IMR-90 (cell line): ENCODE data around the gene EYS. TPM values are rescaled to one million over a fixed set of nuclear protein-coding genes. Genes with fewer than 3 reads are reported as not detected.

Source experiments
- ATAC-seq: fragments of 200-7000 bp; cut with Tn5 transposase; 2 replicates; pipeline ENCODE4 v1.9.1; 2020; ENCODE audit warnings: low read depth, mild to moderate bottlenecking, moderate library complexity
- BruUV-seq: library from RNA; stranded (reverse); fragments of 400-500 nt; replicated peaks from 2 replicates; lab custom pipeline; 2021; lab: Mats Ljungman, UMichigan
- CTCF ChIA-PET: fragments of 300-600 bp; formaldehyde crosslinking; extraction: SDS; loops from one replicate; lab custom pipeline; 2021; ENCODE audit warnings: antibody characterized with exemption; lab: Yijun Ruan, JAX
- POLR2A ChIA-PET: fragments of 300-600 bp; sonication (Branson Sonifier 250); formaldehyde crosslinking; loops from one replicate; lab custom pipeline; 2022; ENCODE audit warnings: antibody characterized with exemption; ENCODE audit not compliant: unreplicated experiment; lab: Charles Lee
- DNase-seq: peaks from one replicate; pipeline ENCODE4 v3.0.0; 2013
- H2AFZ ChIP-seq: replicated peaks from 2 replicates; pipeline ENCODE3; 2013; ENCODE audit warnings: low read length, mild to moderate bottlenecking; ENCODE audit not compliant: poor library complexity
- H2AK5ac ChIP-seq: 2 replicates; pipeline ENCODE4 v1.6.1; 2013; ENCODE audit warnings: low read depth, low read length, inconsistent platforms
- H2AK9ac ChIP-seq: replicated peaks from 2 replicates; pipeline ENCODE3; 2013; ENCODE audit warnings: mild to moderate bottlenecking, low read depth, low read length, moderate library complexity; ENCODE audit not compliant: poor library complexity
- H2BK120ac ChIP-seq: 2 replicates; pipeline ENCODE4 v1.6.1; 2013; ENCODE audit warnings: low read depth, low read length, inconsistent platforms
- H2BK15ac ChIP-seq: 3 replicates; pipeline ENCODE4 v1.6.1; 2013; ENCODE audit warnings: low read depth, low read length, inconsistent platforms
- H2BK20ac ChIP-seq: 2 replicates; pipeline ENCODE4 v1.6.1; 2013; ENCODE audit warnings: low read depth, mild to moderate bottlenecking, inconsistent platforms, low read length, moderate library complexity
- H2BK5ac ChIP-seq: 2 replicates; pipeline ENCODE4 v1.6.1; 2013; ENCODE audit warnings: mild to moderate bottlenecking, low read depth, low read length, inconsistent platforms; ENCODE audit not compliant: poor library complexity, severe bottlenecking
- H3K14ac ChIP-seq: replicated peaks from 2 replicates; pipeline ENCODE4 v1.6.1; 2013; ENCODE audit warnings: low read depth, low read length, inconsistent platforms
- H3K18ac ChIP-seq: 2 replicates; pipeline ENCODE4 v1.6.1; 2013; ENCODE audit warnings: low read depth, low read length, control low read depth
- H3K23ac ChIP-seq: 2 replicates; pipeline ENCODE4 v1.6.1; 2013; ENCODE audit warnings: low read depth, low read length, inconsistent platforms
- H3K27ac ChIP-seq: 2 replicates; pipeline ENCODE4 v1.5.1; 2013; ENCODE audit warnings: mild to moderate bottlenecking, control low read depth, low read length; ENCODE audit not compliant: insufficient read depth
- H3K27me3 ChIP-seq: 2 replicates; pipeline ENCODE4 v1.6.1; 2013; ENCODE audit warnings: low read length; ENCODE audit not compliant: control insufficient read depth, insufficient read depth
- H3K36me3 ChIP-seq: 2 replicates; pipeline ENCODE4 v1.6.1; 2013; ENCODE audit warnings: low read length, mixed read lengths; ENCODE audit not compliant: control insufficient read depth, insufficient read depth
- H3K4ac ChIP-seq: 2 replicates; pipeline ENCODE4 v1.6.1; 2013; ENCODE audit warnings: low read depth, low read length, inconsistent platforms
- H3K4me1 ChIP-seq: 2 replicates; pipeline ENCODE4 v1.6.1; 2013; ENCODE audit warnings: low read length, mixed read lengths; ENCODE audit not compliant: control insufficient read depth, insufficient read depth
- H3K4me2 ChIP-seq: 2 replicates; pipeline ENCODE4 v1.6.1; 2013; ENCODE audit warnings: low read depth, mild to moderate bottlenecking, control low read depth, low read length, moderate library complexity
- H3K4me3 ChIP-seq: 2 replicates; pipeline ENCODE4 v1.5.1; 2013; ENCODE audit warnings: low read depth, mild to moderate bottlenecking, control low read depth, low read length, moderate library complexity; ENCODE audit not compliant: insufficient read depth
- H3K56ac ChIP-seq: 2 replicates; pipeline ENCODE4 v1.6.1; 2013; ENCODE audit warnings: low read length, inconsistent platforms; ENCODE audit not compliant: insufficient read depth; ENCODE audit errors: extremely low read depth
- H3K79me1 ChIP-seq, 2 experiments: 2 replicates each; pipeline ENCODE4 v1.6.1; 2013; ENCODE audit warnings: low read length in 2 of 2, inconsistent platforms in 1 of 2, low read depth in 1 of 2
- H3K9ac ChIP-seq: 2 replicates; pipeline ENCODE4 v1.6.1; 2013; ENCODE audit warnings: low read depth, low read length, control low read depth
- H3K9me1 ChIP-seq: 2 replicates; pipeline ENCODE4 v1.6.1; 2013; ENCODE audit warnings: low read length, inconsistent platforms; ENCODE audit not compliant: insufficient read depth
- H3K9me3 ChIP-seq: 2 replicates; pipeline ENCODE4 v1.6.1; 2013; ENCODE audit warnings: low read length; ENCODE audit not compliant: control insufficient read depth, insufficient read depth
- H4K20me1 ChIP-seq: 2 replicates; pipeline ENCODE4 v1.6.1; 2013; ENCODE audit warnings: low read length, inconsistent platforms; ENCODE audit not compliant: insufficient read depth
- H4K5ac ChIP-seq: 2 replicates; pipeline ENCODE4 v1.6.1; 2013; ENCODE audit warnings: mild to moderate bottlenecking, low read depth, low read length, control low read depth
- H4K8ac ChIP-seq, 2 experiments: 2 replicates each; pipeline ENCODE4 v1.6.1; 2013; ENCODE audit warnings: low read depth in 2 of 2, low read length in 2 of 2, control low read depth in 1 of 2, inconsistent platforms in 1 of 2
- H4K91ac ChIP-seq: 2 replicates; pipeline ENCODE4 v1.6.1; 2013; ENCODE audit warnings: low read depth, low read length, inconsistent platforms; ENCODE audit not compliant: insufficient read depth
- CEBPB ChIP-seq: IDR thresholded peaks from 2 replicates; pipeline ENCODE4 v1.6.1; 2012; ENCODE audit warnings: low read depth, low read length, improper control_type of control experiment
- CTCF ChIP-seq: conservative IDR thresholded peaks from 2 replicates; pipeline ENCODE4 v1.5.1; 2012; ENCODE audit warnings: mild to moderate bottlenecking, low read depth, low read length, improper control_type of control experiment
- ELK1 ChIP-seq: fragments of 150-350 bp; IDR thresholded peaks from 2 replicates; pipeline ENCODE4 v1.6.1; 2016; ENCODE audit warnings: low read depth, mild to moderate bottlenecking, low read length, moderate library complexity, borderline replicate concordance
- NFE2L2 ChIP-seq: fragments of 150-350 bp; IDR thresholded peaks from 2 replicates; pipeline ENCODE4 v1.6.1; 2016; ENCODE audit warnings: low read depth, mild to moderate bottlenecking, low read length
- RAD21 ChIP-seq: IDR thresholded peaks from 2 replicates; pipeline ENCODE4 v1.6.1; 2012; ENCODE audit warnings: low read length, improper control_type of control experiment
- WGBS, 2 experiments: methylation state at CpG; one replicate each; pipeline versions ENCODE4 v1.1.5 to v1.1.7; 2013; ENCODE audit warnings: missing lambda C conversion rate in 2 of 2; ENCODE audit not compliant: insufficient read length in 1 of 2; ENCODE audit errors: extremely low coverage in 2 of 2; 5-methylcytosine and 5-hydroxymethylcytosine counted together
- dilution Hi-C: fragments of 300-500 bp; cut with HindIII; formaldehyde crosslinking; loops from one replicate; pipeline ENCODE4 v1.14.3; 2018; ENCODE audit warnings: low sequenced_read_pairs; ENCODE audit not compliant: unreplicated experiment
- in situ Hi-C: fragments of 300-500 bp; cut with MboI; formaldehyde crosslinking; loops from 3 replicates; pipeline ENCODE4 v1.14.3; 2019; ENCODE audit warnings: low sequenced_read_pairs, inconsistent platforms, mixed read lengths
- intact Hi-C: fragments of 100-400 bp; cut with micrococcal nuclease; formaldehyde crosslinking; loops from 2 replicates; pipeline ENCODE4 v1.10.0; 2022
- polyA plus RNA-seq, 3 experiments: library from polyadenylated mRNA; depleted of rRNA; stranded (reverse); fragments of >200 nt; gene quantifications; 2 replicates each; pipeline ENCODE4 v1.2.3, GENCODE V29; 2012; ENCODE audit warnings: low replicate concordance in 1 of 3
- total RNA-seq: library from RNA; depleted of rRNA; stranded (reverse); fragments of >200 nt; gene quantifications from 2 replicates; pipeline ENCODE4 v1.2.3, GENCODE V29; 2012

Gene EYS
- total and polyA plus RNA-seq, 2 of the 4 experiments (the other 2 are of a cell fraction) = under 0.01 TPM; not detected in 1

- no peaks in the 10 kb centered on the region for H3K79me1 ChIP-seq
- H2BK120ac ChIP-seq = no peak overlapping the region
- no peak overlapping the region for H2AFZ ChIP-seq
- in situ Hi-C loops (no loop called here), intact Hi-C loops (no loop called here), dilution Hi-C loops (no loop called here)
- no peaks in the 10 kb centered on the region for H3K27me3 ChIP-seq
- H4K91ac ChIP-seq = no peak overlapping the region
- WGBS, 2 experiments = no CpG with 5 or more reads among the region's 1 CpG
- BruUV-seq = no TSS peak
- ATAC-seq (no peak), DNase-seq (peak; percentile 41)
- H2AK9ac ChIP-seq = no peak overlapping the region
- no peak overlapping the region for H3K18ac ChIP-seq
- CTCF ChIA-PET = interaction anchor here (0.6 to 1.8 kb wide), 2 partner anchors 60 to 1182 kb away, joined by 3 to 4 read pairs; no protein-coding TSS in a partner anchor
- H3K27ac ChIP-seq = no peak overlapping the region
- H3K23ac ChIP-seq = no peak overlapping the region
- H3K14ac ChIP-seq = no peak overlapping the region
- no peak overlapping the region for H3K4me2 ChIP-seq
- H3K4me3 ChIP-seq = no peak overlapping the region
- no peak overlapping the region for H2BK15ac ChIP-seq
- TF ChIP-seq RAD21 (no peak), NFE2L2 (no peak), CTCF (no peak), ELK1 (no peak), CEBPB (peak; percentile 88)
- no peak overlapping the region for H2BK5ac ChIP-seq
- H2AK5ac ChIP-seq = no peak overlapping the region
- H3K36me3 ChIP-seq = no peaks in the 10 kb centered on the region
- H3K9me1 ChIP-seq = no peaks in the 10 kb centered on the region
- no peak overlapping the region for H2BK20ac ChIP-seq
- H4K5ac ChIP-seq = no peak overlapping the region
- H3K56ac ChIP-seq = no peak overlapping the region
- H4K8ac ChIP-seq = no peak overlapping the region
- H3K4me1 ChIP-seq = no peaks in the 10 kb centered on the region
- no peaks in the 10 kb centered on the region for H3K9me3 ChIP-seq
- POLR2A ChIA-PET = no interaction called here
- H3K4ac ChIP-seq = no peak overlapping the region
- H3K9ac ChIP-seq = no peak overlapping the region
- H4K20me1 ChIP-seq = no peaks in the 10 kb centered on the region
These were observed 1126.7 kb downstream of the EYS start for GRCh38 chr6:64580346-64580745.
